Activated T-cell treated with anti-CD3 and anti-CD28 coated beads for 1 hour (primary cell): ENCODE measurements around the gene TMEM151A.

Experiments used
- DNase-seq: peaks from one replicate; pipeline ENCODE4 v3.0.0-alpha.2; 2020; ENCODE audit warnings: low read depth

Gene TMEM151A

GRCh38 chr11:66337103-66337899 lies 45.6 kb downstream of the TMEM151A start:
- no peak for DNase-seq

GRCh38 chr11:66338276-66339161 lies 46.8 kb downstream of the TMEM151A start:
- no peak for DNase-seq

GRCh38 chr11:66339162-66339675 lies 47.5 kb downstream of the TMEM151A start:
- DNase-seq: no peak

GRCh38 chr11:66339686-66340483 lies 48.2 kb downstream of the TMEM151A start:
- no peak for DNase-seq

GRCh38 chr11:66340596-66341501 lies 49.2 kb downstream of the TMEM151A start:
- DNase-seq: no peak

GRCh38 chr11:66341502-66342126 lies 49.9 kb downstream of the TMEM151A start:
- no peak for DNase-seq

GRCh38 chr11:66343176-66343575 lies 51.5 kb downstream of the TMEM151A start:
- no peak for DNase-seq

- peak; percentile 95 for DNase-seq
These were observed 53.0 kb downstream of the TMEM151A start, which contains the start of gene BRMS1 for GRCh38 chr11:66344550-66345315. Gene BRMS1 (minus strand): TSS chr11:66345104. CDS start chr11:66342234, 2,870 bp downstream.

GRCh38 chr11:66345316-66345649 lies 53.6 kb downstream of the TMEM151A start:
- DNase-seq: no peak
